NK-92 treated with Interleukin-12 subunit alpha and Interleukin-12 subunit beta, amount 100 ng/mL, for 24 hours (cell line): Measurements from ENCODE around the gene HCRTR1.

ENCODE experiments used
- DNase-seq: peaks from one replicate; lab custom pipeline; 2025; lab: John Stamatoyannopoulos, UW

Gene HCRTR1

DNA sequence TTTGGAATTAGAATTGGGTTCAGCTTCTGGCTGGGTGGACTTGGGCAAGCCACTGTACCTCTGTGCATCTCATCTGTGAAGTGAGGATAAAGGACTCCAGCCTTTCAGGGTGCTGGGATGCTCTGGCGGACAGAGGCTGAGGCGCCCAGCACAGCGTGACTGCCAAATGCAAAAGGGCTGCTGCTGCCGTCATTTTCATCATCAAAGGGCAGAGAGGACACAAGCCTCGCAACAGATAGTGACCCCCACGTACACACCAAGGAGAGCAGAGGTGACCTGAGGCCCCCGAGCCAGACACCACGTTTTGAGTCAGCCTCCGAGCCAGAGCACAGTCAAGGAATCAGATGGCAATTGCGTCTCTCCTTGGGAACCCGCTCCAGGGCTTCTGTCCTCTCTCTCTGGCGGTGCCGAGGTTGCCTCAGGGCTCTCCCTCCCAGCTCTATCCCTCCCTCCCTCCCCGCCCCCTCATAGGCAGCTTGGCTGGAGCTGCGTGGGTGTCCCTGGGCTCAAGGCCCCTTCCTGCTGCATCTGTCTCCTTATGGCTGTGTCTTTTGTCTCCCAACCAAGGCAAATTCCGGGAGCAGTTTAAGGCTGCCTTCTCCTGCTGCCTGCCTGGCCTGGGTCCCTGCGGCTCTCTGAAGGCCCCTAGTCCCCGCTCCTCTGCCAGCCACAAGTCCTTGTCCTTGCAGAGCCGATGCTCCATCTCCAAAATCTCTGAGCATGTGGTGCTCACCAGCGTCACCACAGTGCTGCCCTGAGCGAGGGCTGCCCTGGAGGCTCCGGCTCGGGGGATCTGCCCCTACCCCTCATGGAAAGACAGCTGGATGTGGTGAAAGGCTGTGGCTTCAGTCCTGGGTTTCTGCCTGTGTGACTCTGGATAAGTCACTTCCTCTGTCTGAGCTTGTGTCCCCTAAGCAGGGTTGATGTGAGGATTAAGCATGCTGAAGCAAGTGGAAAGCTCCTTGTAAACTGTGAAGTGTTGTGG lies 9.0 kb downstream of the HCRTR1 start:
- no peak for DNase-seq

DNA sequence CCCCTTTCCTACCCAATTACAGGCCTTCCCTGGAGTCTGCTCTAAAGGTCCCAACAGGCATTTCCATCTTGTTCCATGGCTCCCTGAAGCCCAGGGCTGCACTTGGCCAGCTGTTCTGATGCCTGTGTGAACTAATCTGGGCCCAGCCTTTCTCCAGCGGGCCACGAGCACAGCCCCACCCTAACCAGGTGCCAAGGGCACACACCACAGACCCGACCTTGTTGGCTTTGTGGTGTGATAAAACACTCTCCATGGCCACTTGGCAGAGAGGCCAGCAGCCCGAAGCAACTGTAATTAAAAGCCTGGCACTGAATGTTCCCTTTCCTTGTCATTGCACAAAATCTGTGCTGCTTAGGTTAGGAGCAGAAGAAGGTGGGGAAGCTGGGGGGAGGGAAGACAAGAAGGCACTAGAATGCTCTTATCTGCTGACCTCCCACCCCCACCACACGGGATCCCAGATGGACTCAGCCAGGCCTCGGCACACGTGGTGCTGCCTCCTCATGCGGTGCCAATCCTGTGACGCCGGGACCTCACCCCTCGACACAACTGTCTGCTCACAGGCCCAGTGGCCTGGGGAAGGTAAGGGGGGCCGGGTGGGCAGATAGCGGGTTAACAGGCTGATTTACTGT lies 9.9 kb downstream of the HCRTR1 start:
- DNase-seq = no peak

DNA sequence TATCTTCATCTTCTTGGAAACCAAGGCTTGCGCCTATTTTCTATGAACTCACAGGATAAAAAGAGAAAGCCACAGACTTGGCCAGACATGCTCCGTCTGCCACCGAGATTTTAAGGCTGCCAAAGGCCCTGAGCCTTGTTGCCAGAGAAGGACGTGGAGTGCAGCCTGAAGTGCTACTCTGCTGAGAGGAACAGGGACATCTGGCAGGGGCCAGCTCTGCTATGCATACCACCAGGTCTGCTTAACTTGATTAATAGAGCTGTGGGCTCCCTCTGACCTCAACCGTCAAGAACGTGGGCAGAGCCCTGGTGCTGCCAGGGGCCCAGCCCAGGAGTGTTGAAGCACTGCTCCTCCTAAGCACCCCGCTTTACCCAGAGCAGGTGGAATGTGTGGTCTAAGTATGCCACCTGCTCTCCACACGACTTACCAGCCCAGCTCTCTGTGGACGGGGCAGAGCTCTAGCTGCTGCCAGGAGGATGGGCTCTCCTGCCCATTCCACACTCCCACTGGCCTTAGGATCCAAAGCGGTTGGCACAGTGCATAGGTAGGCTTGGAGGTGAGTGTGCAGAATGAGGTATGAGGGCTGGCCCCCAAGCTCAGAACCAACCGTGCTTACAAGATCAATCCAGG lies 10.6 kb downstream of the HCRTR1 start:
- no peak for DNase-seq

DNA sequence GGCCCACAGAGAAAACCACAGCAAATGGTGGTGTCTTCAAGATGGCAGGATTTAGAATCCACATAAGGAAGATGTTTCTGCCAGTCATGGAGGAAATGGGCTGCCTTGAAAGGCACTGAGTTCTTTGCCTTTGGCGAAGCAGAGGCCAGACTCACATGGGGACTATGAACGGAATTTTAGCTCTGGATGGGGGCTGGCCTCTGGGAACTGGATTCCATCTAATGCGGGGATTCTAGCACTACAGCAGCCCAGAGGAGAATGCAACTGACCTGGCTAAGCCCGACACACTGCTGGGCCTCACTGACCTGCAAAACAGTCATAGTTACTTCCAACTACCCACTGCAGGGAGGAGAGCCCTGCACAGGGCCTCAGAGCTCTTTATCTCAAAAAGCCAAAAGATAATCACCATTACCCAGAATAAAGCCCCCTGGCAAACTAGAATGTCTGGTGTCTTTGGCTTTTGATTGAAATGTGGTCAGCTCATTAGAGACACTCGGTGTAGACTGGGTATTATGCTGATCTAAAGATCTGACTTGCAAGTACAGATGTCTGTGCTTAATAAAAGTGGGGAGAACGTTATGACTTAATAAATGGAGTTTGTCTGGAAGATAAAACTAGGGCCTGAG lies 11.6 kb downstream of the HCRTR1 start:
- DNase-seq = no peak

DNA sequence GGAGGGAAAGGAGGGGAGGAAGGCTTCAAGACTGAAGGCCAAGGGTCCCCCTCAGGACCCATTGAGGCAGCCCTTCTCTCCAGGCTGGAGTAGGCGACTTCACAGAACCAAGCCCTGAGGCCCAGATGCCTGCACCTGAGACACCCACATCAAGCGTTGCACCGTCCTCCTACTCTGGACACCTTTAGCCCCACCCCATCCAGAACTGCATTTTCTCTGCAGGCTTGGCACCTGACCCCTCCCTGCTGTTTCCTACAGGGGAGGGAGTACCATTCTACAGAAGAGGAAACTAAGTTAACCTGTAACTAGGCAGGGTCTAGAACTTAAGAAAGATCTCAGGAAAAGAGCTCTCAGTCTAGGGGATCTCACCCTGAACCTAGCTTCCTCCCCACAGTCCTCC lies 15.2 kb downstream of the HCRTR1 start:
- DNase-seq = no peak

DNA sequence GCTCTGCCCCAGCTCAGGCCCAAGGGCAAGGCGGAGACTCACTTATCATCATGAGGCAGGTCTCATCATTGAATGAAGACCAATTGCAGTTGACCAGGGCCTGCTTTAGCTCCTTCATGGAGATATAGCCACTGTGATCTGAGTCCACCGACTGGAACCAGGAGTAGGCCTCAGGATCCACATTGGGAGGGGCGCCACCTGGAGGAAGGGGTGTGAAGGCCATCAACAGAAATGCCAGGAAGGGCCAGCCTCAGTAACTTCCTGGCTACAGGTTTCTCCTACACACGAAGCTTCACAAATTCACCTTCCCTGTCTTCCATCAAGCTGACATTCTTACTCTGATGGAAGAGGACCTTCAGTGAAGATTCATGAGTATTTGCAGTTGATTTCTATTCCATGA lies 15.6 kb downstream of the HCRTR1 start:
- DNase-seq = no peak

DNA sequence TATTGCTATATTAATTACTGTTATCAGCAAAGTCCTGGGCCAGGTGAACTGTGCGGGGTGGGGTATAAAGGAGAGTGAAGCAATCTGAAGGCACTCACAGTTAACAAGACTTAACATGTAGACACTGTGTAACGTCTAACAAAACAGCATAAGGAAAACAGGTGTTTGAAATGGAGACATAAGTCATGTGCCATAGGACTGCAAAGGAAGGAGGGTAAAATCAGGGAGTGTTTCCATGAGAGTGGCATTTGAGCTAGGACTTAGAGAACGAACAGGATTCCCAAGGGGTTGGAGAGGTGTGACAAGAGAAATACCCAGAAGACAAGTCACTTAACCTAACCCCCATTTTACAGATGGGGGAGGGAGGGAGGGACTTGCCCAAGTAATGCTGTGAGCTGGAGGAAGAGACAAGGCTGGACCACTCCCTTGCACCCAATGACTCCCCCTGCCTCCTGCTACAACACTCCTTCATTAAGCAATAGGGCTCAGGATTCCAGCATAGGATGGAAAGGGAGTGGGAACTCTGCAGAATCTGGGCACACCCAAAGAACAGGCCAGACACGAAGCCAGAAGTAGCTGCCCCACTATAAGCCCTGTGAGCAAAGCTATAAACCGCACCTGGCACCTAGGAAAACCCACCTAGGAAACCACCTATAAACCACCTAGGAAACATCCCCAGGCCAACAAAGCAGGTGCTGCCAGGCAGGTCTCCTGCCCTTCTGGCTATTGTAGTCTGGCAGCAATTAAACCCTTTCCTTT lies 20.6 kb downstream of the HCRTR1 start:
- no peak for DNase-seq

DNA sequence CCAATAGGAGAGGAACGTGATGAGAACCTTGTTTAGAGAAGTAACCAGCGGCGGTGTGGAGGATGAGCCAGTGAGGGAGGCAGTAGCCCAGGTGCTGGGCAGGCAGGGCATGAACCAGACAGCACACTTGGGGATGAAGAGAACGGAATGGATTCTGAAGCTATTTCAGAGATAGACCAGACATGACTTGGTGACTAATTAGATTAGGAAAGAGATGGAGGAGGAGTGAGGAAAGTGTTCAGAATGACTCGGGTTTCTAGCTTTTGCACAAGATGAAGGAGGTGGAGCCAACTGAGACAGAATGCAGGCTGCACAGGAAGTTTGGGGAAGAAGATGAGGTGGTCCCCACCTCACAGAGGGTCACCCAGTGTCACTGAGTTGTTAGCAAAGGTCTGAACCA lies 22.1 kb downstream of the HCRTR1 start:
- no peak for DNase-seq

DNA sequence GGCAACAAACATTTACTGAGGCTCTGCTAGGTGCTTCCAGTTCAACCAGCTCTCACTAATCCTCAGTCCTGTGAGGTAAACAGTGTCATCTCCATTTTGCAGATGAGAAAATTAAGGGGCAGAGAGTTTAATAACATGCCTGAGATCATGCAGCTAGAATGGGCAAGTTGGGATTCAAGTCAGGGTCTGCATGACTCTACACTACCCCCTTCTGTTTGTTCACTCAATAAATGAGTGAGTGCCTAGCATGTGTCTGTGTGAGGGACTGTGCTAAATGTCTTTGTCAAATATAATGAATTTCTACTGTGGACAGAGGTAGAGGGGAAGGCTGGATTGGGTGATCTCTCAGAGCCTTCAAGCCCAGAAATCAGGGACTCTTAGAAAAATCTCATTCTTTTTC lies 22.7 kb downstream of the HCRTR1 start:
- no peak for DNase-seq

DNA sequence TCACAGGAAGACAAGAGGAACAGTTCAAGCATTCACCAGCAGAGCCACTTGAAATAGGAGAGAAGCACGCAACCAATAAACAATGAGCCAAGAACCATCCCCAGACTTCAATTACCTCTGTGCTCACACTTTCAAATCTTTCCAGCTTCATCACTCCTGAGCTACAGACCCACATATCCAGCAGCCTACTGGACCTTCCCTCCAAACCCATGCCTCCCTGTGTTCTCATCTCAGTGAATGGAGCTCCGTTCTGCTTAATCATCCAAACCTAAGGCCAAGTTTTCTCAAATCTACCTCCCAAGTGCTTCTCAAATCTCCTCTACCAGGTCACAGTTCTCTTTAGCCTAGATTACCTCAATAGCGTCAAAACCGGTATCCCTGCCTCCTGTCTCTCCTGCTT lies 23.5 kb downstream of the HCRTR1 start:
- no peak for DNase-seq

DNA sequence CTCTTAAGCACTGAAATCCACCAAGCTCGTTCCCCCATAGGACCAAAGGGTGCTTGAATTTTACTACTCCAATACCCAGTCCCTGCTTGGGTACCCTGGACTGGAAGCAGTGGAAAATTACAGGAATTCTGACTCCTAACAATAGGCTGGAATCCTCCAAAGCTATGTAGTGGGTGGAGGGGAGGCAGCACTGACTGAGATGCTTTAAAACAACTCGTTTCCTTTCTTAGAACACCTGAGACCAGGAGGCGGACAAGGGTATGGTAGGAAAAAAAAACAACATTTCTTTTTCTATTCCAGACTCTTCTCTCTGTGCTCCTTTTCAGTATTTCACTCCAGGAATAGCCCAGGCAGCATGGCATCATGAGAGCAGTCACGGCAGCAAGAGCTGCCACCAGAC lies 24.9 kb downstream of the HCRTR1 start:
- DNase-seq = no peak

DNA sequence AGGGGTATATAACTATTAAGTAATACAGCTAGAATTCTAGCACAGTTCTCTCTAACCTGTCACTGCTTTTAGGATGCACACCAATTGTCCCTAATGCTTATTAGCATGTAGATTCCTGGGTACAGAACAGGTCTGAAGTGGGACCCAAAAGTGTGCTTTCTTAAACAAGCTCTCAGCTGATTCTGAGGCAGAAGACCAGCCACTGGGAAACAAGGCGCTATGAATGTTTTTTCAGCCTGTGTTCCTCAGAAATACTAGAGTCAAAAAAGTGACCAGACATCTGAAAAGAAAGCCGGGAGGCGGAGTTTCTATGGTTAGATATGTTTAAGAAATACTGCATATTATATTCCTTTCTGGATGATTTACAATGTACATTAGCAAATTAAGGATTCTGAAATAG lies 25.4 kb downstream of the HCRTR1 start:
- DNase-seq = no peak

DNA sequence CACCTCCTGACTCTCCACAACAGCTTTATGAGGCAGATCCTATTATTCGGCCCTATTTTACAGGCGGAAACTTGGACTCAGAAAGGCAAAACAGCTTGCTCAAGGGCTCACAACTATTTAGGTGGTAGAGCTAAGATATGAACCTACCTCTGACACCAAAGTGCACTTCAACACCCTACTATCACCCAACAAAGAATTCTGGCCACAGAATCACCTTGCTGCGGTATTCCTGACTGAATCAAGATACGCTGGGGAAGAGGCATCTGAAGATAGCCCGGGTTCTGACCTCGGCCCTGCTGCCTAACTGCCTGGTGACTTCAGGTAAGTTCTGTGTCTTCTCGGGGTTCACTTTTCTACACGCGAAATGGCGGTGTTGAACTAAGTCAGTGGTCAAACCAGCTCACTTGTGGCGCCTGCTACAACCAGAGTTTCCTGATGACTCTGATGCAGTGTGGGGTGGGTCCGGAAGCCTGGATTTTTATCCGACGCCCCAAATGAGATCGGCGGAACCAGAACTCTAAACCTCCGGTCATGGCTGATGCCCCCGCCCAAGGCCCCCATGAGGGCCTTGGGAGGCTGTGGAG lies 26.6 kb downstream of the HCRTR1 start:
- no peak for DNase-seq

DNA sequence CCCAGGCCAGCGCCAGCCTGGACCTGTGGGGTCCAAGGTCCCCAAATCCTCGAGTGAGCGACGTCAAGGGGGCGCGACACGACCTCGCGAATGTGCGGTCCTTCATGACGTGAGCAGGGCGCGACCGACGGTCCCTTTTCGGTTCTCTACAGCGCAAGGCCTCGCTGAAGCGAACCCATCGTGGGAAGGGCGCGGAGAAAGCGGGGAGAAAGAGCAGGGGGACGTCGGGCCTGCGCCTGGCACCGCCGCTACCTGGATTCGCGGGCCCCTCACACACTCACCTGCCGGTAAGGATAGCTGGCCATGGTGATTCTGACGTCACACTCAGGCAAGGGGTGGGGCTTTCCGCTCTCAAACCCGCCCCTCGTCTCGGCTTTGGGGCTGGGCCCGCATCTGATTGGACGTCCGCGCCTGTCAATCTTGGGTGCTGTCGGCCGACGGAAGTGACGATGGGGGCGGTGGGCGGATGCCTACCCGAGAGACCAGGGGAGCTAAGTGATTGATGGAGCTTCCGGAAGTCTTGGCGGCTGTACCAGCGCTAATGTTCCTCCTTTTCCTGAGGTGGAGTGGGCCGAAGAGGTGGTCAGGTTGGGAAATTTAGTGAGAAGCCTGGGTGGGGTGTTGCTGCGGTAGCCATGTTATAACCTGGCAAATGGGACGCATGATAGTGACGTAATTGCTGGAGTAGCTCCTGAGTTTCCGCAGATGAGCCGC lies 27.2 kb downstream of the HCRTR1 start, which contains the start of gene PEF1:
PEF1 (minus strand) TSS at position 317 of the 714 bp plus-strand sequence; CDS start at position 305, 12 bp downstream.
- peak; percentile 96 for DNase-seq

DNA sequence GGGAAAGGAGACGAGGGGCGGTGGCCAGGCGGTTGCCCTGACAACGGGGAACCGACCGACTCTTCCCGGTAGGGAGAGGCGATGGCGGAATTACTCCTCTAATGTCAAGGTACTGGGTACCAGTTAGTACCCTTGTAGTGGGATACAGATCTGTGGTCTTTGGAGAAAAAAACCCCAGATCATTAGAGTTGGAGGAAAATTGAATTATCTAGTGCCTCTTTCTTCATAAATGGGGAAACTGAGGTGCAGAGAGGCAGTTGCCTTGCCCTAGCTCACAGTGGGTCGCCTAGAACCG lies 27.7 kb downstream of the HCRTR1 start:
- DNase-seq = no peak

DNA sequence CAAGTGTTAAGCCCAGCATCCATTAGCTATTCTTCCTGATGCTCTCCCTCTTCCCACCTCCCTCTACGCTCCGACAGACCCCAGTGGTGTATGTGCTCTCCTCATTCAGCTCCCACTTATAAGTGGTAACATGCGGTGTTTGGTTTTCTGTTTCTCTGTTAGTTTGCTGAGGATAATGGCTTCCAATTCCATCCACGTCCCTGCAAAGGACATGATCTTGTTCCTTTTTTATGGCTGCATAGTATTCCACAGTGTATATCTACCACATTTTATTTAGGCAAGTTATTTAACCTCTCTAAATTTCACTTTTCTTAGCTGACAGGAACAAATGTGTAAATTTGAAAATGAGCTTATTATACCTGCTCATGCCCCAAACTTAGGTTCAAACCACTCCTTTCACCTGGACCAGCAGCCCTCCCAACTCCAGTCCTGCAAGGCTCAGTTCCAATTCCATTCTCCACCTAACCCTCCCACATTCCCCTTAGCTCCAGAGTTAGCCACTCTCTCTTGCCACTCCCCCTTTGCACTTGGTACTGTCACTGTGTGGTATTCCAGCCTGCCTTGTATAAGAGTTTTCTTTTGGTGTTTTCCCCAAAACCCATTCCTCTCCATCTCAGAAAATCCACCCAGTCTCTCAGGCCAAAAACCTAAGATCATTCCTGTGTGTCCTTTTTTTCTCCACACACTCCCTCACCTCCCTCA lies 28.9 kb downstream of the HCRTR1 start:
- no peak for DNase-seq

DNA sequence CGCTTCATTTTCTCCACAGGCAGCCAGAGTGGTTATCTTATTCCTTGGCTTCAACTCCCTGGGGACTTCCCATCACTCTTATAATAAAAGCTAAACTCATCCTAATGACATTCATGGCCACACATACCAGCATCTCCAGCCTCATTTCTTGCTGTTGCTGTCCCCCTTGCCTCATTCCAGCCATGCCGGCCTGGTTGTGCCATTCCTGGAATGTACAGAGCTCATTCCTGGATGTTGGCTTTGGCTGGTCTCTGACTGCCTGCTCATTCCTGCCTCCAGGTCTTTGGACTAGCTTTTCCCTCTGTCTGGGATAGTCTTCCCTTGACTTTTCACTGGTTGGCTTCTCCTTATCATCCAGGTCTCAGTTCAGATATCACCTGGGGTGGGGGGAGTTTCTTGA lies 29.6 kb downstream of the HCRTR1 start:
- no peak for DNase-seq

DNA sequence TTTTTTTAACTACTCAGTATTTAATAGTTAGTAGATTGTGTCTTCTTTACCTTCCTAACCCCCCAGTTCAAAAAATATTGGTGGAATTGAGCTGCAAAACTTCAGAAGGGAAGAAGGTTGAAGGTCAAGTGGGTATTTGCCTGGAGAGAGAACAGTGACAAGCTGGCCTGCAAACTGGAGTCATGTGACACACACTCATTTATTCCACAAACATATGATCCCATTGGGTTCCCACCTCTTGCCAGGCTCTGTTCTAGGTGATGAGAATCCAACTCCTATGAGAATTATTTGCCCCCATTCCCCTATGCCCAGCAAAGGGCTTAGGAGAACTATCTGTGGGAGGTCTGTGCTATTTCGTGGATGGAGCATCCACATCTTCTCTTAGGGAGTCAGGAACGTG lies 30.7 kb downstream of the HCRTR1 start:
- DNase-seq = no peak

DNA sequence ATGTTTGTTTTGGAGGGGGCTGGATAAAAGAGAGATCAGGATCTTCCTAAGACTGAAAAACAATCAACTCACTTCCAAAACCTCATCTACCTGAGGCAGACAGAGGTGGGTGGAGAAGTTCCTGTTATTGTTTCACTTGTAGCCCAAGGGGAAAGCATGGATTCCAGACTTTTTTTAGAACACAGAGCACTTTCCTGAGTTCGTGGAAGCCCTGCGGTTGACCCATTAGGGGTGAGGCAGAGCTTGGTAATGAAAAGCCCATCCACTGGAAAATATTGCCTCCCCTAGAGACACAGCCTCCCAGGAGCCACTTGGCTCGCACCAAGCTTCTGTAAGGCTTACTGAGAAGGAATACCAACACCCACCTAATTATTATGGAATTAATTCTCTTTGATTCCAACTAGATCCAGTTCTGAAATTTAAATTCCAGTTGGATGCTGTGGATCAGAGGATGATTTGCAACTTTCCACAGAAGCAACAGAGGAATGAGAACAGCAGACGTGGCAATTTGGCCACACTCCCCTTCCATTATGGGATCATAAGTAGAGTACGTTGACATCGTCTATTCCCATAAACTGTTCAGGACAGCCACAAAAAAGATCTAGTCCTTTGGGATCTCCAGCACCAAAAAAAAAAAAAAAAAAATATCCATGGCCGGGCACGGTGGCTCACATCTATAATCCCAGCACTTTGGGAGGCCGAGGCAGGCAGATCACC lies 31.3 kb downstream of the HCRTR1 start:
- no peak for DNase-seq
